ENCODE results near the gene OVOL2. TPM values are rescaled to one million over a fixed set of nuclear protein-coding genes. Genes with fewer than 3 reads are reported as not detected.
A peak's percentile ranks its signal among the peaks of the same experiment; 100 is the strongest.

OVOL2 gene
- total and polyA plus RNA-seq, 4 donors: 0.13 to 0.17 TPM; not detected in 2

- Histone ChIP-seq H3K9ac (ENCODE audit: low read depth in 1 of 2, low read length in 2 of 2) (no peak overlapping the region), H3K9me3 (ENCODE audit: control insufficient read depth in 4 of 4, low read length in 3 of 4) (no peaks in the 10 kb centered on the region), H3K4me1 (ENCODE audit: control insufficient read depth in 4 of 4, insufficient read depth in 4 of 4, low read length in 3 of 4) (peaks cover 14 to 23% (median 18%) of the 10 kb centered on the region in 4 donors), H3K27ac (ENCODE audit: low read depth in 1 of 2, low read length in 2 of 2) (no peak overlapping the region), H3K27me3 (ENCODE audit: control insufficient read depth in 4 of 4, insufficient read depth in 4 of 4, low read length in 3 of 4) (peaks cover 5 to 20% (median 11%) of the 10 kb centered on the region in 4 donors), H3K36me3 (ENCODE audit: control insufficient read depth in 4 of 4, insufficient read depth in 3 of 4, low read depth in 1 of 4, low read length in 3 of 4) (no peaks in the 10 kb centered on the region), H3K4me3 (ENCODE audit: low read depth in 1 of 3, low read length in 3 of 3) (peak overlapping the region in 2 of 3 donors; percentile 52 to 64)
- TF ChIP-seq GABPA (IDR thresholded peaks at IDR 0.05 in 1 of 2, conservative IDR thresholded peaks at IDR 0.05 in 1 of 2): no peak
- TF ChIP-seq, protein P1, sequence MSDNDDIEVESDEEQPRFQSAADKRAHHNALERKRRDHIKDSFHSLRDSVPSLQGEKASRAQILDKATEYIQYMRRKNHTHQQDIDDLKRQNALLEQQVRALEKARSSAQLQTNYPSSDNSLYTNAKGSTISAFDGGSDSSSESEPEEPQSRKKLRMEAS (IDR thresholded peaks at IDR 0.05): no peak
- TF ChIP-seq SP1 (IDR thresholded peaks at IDR 0.05): no peak
- no peak for TF ChIP-seq HNF4A (conservative IDR thresholded peaks at IDR 0.05)
- TF ChIP-seq FOXA1 (IDR thresholded peaks at IDR 0.05): no peak
- no peak for TF ChIP-seq FOXA2 (IDR thresholded peaks at IDR 0.05)
- TF ChIP-seq HNF4G (IDR thresholded peaks at IDR 0.05): no peak
- no peak for TF ChIP-seq ATF3 (IDR thresholded peaks at IDR 0.05)
- no peak for TF ChIP-seq EGR1 (IDR thresholded peaks at IDR 0.05; ENCODE audit: low read depth in 2 of 2)
- no peak for TF ChIP-seq NR2F2 (IDR thresholded peaks at IDR 0.05)
- TF ChIP-seq, protein P2, sequence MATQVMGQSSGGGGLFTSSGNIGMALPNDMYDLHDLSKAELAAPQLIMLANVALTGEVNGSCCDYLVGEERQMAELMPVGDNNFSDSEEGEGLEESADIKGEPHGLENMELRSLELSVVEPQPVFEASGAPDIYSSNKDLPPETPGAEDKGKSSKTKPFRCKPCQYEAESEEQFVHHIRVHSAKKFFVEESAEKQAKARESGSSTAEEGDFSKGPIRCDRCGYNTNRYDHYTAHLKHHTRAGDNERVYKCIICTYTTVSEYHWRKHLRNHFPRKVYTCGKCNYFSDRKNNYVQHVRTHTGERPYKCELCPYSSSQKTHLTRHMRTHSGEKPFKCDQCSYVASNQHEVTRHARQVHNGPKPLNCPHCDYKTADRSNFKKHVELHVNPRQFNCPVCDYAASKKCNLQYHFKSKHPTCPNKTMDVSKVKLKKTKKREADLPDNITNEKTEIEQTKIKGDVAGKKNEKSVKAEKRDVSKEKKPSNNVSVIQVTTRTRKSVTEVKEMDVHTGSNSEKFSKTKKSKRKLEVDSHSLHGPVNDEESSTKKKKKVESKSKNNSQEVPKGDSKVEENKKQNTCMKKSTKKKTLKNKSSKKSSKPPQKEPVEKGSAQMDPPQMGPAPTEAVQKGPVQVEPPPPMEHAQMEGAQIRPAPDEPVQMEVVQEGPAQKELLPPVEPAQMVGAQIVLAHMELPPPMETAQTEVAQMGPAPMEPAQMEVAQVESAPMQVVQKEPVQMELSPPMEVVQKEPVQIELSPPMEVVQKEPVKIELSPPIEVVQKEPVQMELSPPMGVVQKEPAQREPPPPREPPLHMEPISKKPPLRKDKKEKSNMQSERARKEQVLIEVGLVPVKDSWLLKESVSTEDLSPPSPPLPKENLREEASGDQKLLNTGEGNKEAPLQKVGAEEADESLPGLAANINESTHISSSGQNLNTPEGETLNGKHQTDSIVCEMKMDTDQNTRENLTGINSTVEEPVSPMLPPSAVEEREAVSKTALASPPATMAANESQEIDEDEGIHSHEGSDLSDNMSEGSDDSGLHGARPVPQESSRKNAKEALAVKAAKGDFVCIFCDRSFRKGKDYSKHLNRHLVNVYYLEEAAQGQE (IDR thresholded peaks at IDR 0.05): no peak
- TF ChIP-seq YY1 (IDR thresholded peaks at IDR 0.05): no peak
- TF ChIP-seq CTCF (IDR thresholded peaks at IDR 0.05; ENCODE audit: low read depth, low read length, missing input control): no peak
- no peak for TF ChIP-seq TAF1 (conservative IDR thresholded peaks at IDR 0.05)
- TF ChIP-seq RAD21 (IDR thresholded peaks at IDR 0.05): no peak
- DNase-seq (ENCODE audit: low spot score): no peak
- 2% methylated on average over 103 of the region's 103 CpGs for WGBS
Observed at GRCh38 chr20:18056174-18057100, 1.3 kb downstream of the OVOL2 start.

- no peak overlapping the region for H3K9ac ChIP-seq (ENCODE audit: low read depth in 1 of 2, low read length in 2 of 2)
- H3K36me3 ChIP-seq (ENCODE audit: control insufficient read depth in 4 of 4, insufficient read depth in 3 of 4, low read depth in 1 of 4, low read length in 3 of 4): no peaks in the 10 kb centered on the region
- H3K4me3 ChIP-seq (ENCODE audit: low read depth in 1 of 3, low read length in 3 of 3): no peak overlapping the region
- peaks cover 5 to 19% (median 10%) of the 10 kb centered on the region in 4 donors for H3K27me3 ChIP-seq (ENCODE audit: control insufficient read depth in 4 of 4, insufficient read depth in 4 of 4, low read length in 3 of 4)
- no peak for DNase-seq (ENCODE audit: low spot score)
- peaks cover 14 to 23% (median 18%) of the 10 kb centered on the region in 4 donors for H3K4me1 ChIP-seq (ENCODE audit: control insufficient read depth in 4 of 4, insufficient read depth in 4 of 4, low read length in 3 of 4)
- no peaks in the 10 kb centered on the region for H3K9me3 ChIP-seq (ENCODE audit: control insufficient read depth in 4 of 4, low read length in 3 of 4)
- H3K27ac ChIP-seq (ENCODE audit: low read depth in 1 of 2, low read length in 2 of 2): no peak overlapping the region
- WGBS: 21% methylated on average over 11 of the region's 11 CpGs
- TF ChIP-seq FOXA2 (IDR thresholded peaks at IDR 0.05) (no peak), JUND (IDR thresholded peaks at IDR 0.05) (no peak), NR2F2 (IDR thresholded peaks at IDR 0.05) (no peak), RAD21 (IDR thresholded peaks at IDR 0.05) (no peak), HNF4A (conservative IDR thresholded peaks at IDR 0.05) (no peak), EGR1 (IDR thresholded peaks at IDR 0.05; ENCODE audit: low read depth in 2 of 2) (no peak), ATF3 (IDR thresholded peaks at IDR 0.05) (no peak), TAF1 (conservative IDR thresholded peaks at IDR 0.05) (no peak), RXRA (IDR thresholded peaks at IDR 0.05) (no peak), FOXA1 (IDR thresholded peaks at IDR 0.05) (no peak), HNF4G (IDR thresholded peaks at IDR 0.05) (no peak), SP1 (IDR thresholded peaks at IDR 0.05) (no peak)
- TF ChIP-seq, protein P2 (IDR thresholded peaks at IDR 0.05): no peak
- TF ChIP-seq, protein P1 (IDR thresholded peaks at IDR 0.05): no peak
Observed at GRCh38 chr20:18055261-18055660, 2.5 kb downstream of the OVOL2 start.
